ENCODE data around the gene TEKT2.

The TEKT2 gene

GRCh38 chr1:36084497-36085115 lies 712 bp downstream of the TEKT2 start:
- Histone ChIP-seq H3K36me3 (ENCODE audit: control insufficient read depth, insufficient read depth, low read length) (no peaks in the 10 kb centered on the region), H3K27me3 (replicated peaks; ENCODE audit: control insufficient read depth, insufficient read depth, low read length) (no peaks in the 10 kb centered on the region), H3K4me3 (replicated peaks; ENCODE audit: low read depth, low read length) (peak overlapping the region; percentile 56)
- DNase-seq (ENCODE audit: extremely low read depth, insufficient read length), result no peak
- TF ChIP-seq, protein P1, sequence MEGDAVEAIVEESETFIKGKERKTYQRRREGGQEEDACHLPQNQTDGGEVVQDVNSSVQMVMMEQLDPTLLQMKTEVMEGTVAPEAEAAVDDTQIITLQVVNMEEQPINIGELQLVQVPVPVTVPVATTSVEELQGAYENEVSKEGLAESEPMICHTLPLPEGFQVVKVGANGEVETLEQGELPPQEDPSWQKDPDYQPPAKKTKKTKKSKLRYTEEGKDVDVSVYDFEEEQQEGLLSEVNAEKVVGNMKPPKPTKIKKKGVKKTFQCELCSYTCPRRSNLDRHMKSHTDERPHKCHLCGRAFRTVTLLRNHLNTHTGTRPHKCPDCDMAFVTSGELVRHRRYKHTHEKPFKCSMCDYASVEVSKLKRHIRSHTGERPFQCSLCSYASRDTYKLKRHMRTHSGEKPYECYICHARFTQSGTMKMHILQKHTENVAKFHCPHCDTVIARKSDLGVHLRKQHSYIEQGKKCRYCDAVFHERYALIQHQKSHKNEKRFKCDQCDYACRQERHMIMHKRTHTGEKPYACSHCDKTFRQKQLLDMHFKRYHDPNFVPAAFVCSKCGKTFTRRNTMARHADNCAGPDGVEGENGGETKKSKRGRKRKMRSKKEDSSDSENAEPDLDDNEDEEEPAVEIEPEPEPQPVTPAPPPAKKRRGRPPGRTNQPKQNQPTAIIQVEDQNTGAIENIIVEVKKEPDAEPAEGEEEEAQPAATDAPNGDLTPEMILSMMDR (IDR thresholded peaks at IDR 0.05; ENCODE audit: insufficient read depth, low read length, poor library complexity, severe bottlenecking), result no peak

DNA sequence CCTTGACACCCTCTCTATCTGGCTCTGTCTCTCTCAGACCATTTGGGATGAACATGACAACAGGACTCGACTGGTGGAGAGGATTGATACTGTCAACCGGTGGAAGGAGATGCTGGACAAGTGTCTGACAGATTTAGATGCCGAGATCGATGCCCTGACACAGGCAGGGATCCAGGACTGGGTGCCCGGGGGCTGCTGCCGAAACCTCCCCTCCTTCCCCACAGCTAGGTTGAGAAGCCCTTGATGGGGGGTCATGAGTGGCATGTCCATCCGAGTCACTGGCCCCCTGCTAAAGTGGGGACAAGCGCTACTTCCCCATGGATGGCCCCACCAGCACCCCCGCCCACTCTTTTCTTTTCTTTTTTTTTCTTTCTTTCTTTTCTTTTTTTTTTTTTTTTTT lies 1.2 kb downstream of the TEKT2 start:
- Histone ChIP-seq H3K4me3 (replicated peaks; ENCODE audit: low read depth, low read length) (no peak overlapping the region), H3K27me3 (replicated peaks; ENCODE audit: control insufficient read depth, insufficient read depth, low read length) (no peaks in the 10 kb centered on the region), H3K36me3 (ENCODE audit: control insufficient read depth, insufficient read depth, low read length) (no peaks in the 10 kb centered on the region)
- DNase-seq (ENCODE audit: extremely low read depth, insufficient read length), result no peak
- TF ChIP-seq, protein P1 (IDR thresholded peaks at IDR 0.05; ENCODE audit: insufficient read depth, low read length, poor library complexity, severe bottlenecking), result no peak

DNA sequence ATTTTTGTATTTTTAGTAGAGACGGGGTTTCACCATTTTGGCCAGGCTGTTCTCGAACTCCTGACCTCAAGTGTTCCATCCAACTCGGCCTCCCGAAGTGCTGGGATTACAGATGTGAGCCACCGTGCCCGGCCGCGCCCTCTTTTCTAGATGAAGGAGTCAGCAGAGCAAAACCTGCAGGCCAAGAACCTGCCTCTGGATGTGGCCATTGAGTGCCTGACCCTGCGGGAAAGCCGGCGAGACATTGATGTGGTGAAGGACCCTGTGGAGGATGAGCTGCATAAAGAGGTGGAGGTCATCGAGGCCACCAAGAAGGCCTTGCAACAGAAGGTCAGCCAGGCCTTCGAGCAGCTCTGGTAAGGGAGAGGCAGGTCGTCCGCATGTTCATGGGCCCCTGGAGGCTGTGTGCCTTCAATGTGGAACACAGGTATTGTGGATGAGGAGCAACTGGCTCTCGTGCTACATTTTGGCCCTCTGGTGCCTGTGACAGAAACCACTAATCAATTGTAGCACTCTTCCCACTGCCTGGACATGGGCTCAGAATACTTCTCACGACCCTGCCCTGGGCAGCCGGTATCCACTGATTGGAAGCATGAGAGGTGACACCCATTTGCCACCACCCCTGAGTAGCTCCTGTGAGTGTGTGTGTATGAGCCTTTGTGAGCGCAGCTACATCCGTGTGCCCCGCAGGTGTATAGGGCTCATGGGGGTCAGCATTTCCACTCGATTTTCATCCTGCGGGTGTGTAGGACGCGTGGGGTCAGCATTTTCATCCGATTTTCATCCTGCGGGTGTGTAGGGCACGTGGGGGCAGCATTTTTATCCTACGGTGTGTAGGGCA lies 2.0 kb downstream of the TEKT2 start:
- TF ChIP-seq, protein P1 (IDR thresholded peaks at IDR 0.05; ENCODE audit: insufficient read depth, low read length, poor library complexity, severe bottlenecking), result no peak
- no peaks in the 10 kb centered on the region for H3K27me3 ChIP-seq (replicated peaks; ENCODE audit: control insufficient read depth, insufficient read depth, low read length)
- H3K36me3 ChIP-seq (ENCODE audit: control insufficient read depth, insufficient read depth, low read length), result no peaks in the 10 kb centered on the region
- no peak overlapping the region for H3K4me3 ChIP-seq (replicated peaks; ENCODE audit: low read depth, low read length)
- no peak for DNase-seq (ENCODE audit: extremely low read depth, insufficient read length)

DNA sequence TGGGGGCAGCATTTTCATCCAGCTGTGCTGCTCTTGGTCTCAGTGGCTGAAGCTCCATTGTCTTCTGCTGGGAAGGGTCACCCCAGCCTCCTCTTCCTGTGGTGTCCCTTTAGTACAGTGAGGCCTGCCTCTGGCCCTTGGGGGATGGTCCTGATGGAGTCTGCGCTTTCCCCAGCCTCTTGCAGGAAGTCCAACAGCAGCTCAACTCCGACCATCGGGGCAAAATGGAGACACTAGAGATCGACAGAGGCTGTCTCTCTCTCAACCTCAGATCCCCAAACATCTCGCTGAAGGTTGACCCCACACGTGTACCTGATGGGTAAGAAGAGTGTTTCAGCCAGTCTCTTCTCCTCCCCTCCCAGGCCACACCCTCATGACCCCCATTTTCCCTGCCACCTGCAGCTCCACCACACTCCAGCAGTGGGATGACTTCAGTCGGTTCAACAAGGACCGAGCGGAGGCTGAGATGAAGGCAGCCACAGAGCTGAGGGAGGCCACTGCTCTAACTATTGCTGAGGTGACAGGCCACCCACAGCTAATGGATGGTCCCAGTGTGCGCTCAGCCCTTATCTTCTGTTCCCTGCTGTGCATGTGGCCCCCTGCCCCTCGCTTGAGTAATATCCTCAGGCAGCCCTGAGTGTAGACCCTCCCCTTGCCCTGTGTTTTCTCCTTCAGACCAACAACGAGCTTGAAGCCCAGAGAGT lies 2.8 kb downstream of the TEKT2 start:
- Histone ChIP-seq H3K4me3 (replicated peaks; ENCODE audit: low read depth, low read length) (no peak overlapping the region), H3K27me3 (replicated peaks; ENCODE audit: control insufficient read depth, insufficient read depth, low read length) (no peaks in the 10 kb centered on the region), H3K36me3 (ENCODE audit: control insufficient read depth, insufficient read depth, low read length) (peaks cover 3% of the 10 kb centered on the region)
- no peak for DNase-seq (ENCODE audit: extremely low read depth, insufficient read length)
- TF ChIP-seq, protein P1 (IDR thresholded peaks at IDR 0.05; ENCODE audit: insufficient read depth, low read length, poor library complexity, severe bottlenecking), result no peak

- no peak overlapping the region for H3K4me3 ChIP-seq (replicated peaks; ENCODE audit: low read depth, low read length)
- no peaks in the 10 kb centered on the region for H3K27me3 ChIP-seq (replicated peaks; ENCODE audit: control insufficient read depth, insufficient read depth, low read length)
- no peak for DNase-seq (ENCODE audit: extremely low read depth, insufficient read length)
- TF ChIP-seq, protein P1 (IDR thresholded peaks at IDR 0.05; ENCODE audit: insufficient read depth, low read length, poor library complexity, severe bottlenecking), result no peak
- H3K36me3 ChIP-seq (ENCODE audit: control insufficient read depth, insufficient read depth, low read length), result peaks cover 11% of the 10 kb centered on the region
These were observed 3.6 kb downstream of the TEKT2 start for GRCh38 chr1:36087233-36088123.

Data from GM06990 (cell line).